ENCODE results near the gene BCORL1.

DNA sequence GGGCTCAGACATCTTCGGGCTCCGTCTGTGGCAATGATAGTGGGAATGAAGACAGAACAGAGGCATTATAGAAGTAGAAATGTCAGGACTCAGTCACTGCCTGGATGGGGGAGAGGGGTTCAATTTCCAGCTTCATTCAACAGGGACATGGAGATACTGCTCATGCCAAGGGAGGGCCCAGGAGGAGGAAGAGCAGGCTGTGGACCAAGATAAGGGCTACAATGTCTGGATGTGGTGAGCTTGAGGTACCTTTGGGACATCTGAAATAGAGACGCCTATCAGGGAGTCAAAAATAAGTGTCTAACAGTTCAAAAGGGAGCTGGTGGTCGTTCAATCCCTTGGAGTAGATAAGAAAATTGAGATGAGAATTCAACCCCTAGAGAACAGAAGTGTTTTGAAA, 93.3 kb downstream of the BCORL1 start:
- TF ChIP-seq, protein P1, sequence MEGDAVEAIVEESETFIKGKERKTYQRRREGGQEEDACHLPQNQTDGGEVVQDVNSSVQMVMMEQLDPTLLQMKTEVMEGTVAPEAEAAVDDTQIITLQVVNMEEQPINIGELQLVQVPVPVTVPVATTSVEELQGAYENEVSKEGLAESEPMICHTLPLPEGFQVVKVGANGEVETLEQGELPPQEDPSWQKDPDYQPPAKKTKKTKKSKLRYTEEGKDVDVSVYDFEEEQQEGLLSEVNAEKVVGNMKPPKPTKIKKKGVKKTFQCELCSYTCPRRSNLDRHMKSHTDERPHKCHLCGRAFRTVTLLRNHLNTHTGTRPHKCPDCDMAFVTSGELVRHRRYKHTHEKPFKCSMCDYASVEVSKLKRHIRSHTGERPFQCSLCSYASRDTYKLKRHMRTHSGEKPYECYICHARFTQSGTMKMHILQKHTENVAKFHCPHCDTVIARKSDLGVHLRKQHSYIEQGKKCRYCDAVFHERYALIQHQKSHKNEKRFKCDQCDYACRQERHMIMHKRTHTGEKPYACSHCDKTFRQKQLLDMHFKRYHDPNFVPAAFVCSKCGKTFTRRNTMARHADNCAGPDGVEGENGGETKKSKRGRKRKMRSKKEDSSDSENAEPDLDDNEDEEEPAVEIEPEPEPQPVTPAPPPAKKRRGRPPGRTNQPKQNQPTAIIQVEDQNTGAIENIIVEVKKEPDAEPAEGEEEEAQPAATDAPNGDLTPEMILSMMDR (conservative IDR thresholded peaks at IDR 0.05), result no peak
- TF ChIP-seq EZH2 (IDR thresholded peaks at IDR 0.05; ENCODE audit: low read depth), result no peak
